WTC11 (cell line): Measurements from ENCODE around the gene ANKRD66. TPM values are rescaled to one million over a fixed set of nuclear protein-coding genes. Genes with fewer than 3 reads are reported as not detected.

Source experiments
- ATAC-seq: fragments of 200-7000 bp; cut with Tn5 transposase; 2 replicates; pipeline ENCODE4 v1.10.0; 2021; ENCODE audit warnings: mild to moderate bottlenecking, moderate library complexity
- CTCF ChIA-PET: fragments of 300-600 bp; sonication (Branson Sonifier 250); formaldehyde crosslinking; loops from one replicate; lab custom pipeline; 2021; ENCODE audit warnings: antibody characterized with exemption; lab: Charles Lee
- POLR2A ChIA-PET: fragments of 350-600 bp; sonication (Branson Sonifier 250); formaldehyde crosslinking; loops from one replicate; lab custom pipeline; 2021; ENCODE audit warnings: antibody characterized with exemption; lab: Charles Lee
- DNase-seq: peaks from one replicate; pipeline ENCODE4 v3.0.0; 2021; ENCODE audit warnings: low spot score
- H3K27ac Mint-ChIP-seq: 2 replicates; pipeline ENCODE4 v1.8.0; 2021; ENCODE audit warnings: mixed read lengths
- H3K27me3 Mint-ChIP-seq: 2 replicates; pipeline ENCODE4 v1.8.0; 2021; ENCODE audit warnings: low read depth, mild to moderate bottlenecking, moderate library complexity, mixed read lengths
- H3K36me3 Mint-ChIP-seq: 2 replicates; pipeline ENCODE4 v1.8.0; 2021; ENCODE audit warnings: mixed read lengths
- H3K4me1 Mint-ChIP-seq: 2 replicates; pipeline ENCODE4 v1.8.0; 2022; ENCODE audit warnings: mixed read lengths
- H3K4me3 Mint-ChIP-seq: 2 replicates; pipeline ENCODE4 v1.8.0; 2021; ENCODE audit warnings: mild to moderate bottlenecking, moderate library complexity, mixed read lengths
- H3K9me3 Mint-ChIP-seq: 2 replicates; pipeline ENCODE4 v1.8.0; 2021; ENCODE audit warnings: mixed read lengths
- ATF1 ChIP-seq: sonication (generic); formaldehyde crosslinking; IDR thresholded peaks from 2 replicates; pipeline ENCODE4 v1.8.1; 2023; ENCODE audit warnings: mild to moderate bottlenecking, moderate library complexity, missing genetic modification reagents
- ATF2 ChIP-seq: sonication (generic); formaldehyde crosslinking; IDR thresholded peaks from 2 replicates; pipeline ENCODE4 v1.8.1; 2022; ENCODE audit warnings: low read depth, missing genetic modification reagents, borderline replicate concordance
- CBFB ChIP-seq: sonication (generic); formaldehyde crosslinking; IDR thresholded peaks from 2 replicates; pipeline ENCODE4 v1.8.1; 2022; ENCODE audit warnings: mild to moderate bottlenecking, low read depth, missing genetic modification reagents
- E2F4 ChIP-seq: sonication (generic); formaldehyde crosslinking; IDR thresholded peaks from 2 replicates; pipeline ENCODE4 v1.8.1; 2022; ENCODE audit warnings: low read depth, mild to moderate bottlenecking, moderate library complexity, missing genetic modification reagents, borderline replicate concordance
- E2F5 ChIP-seq: sonication (generic); formaldehyde crosslinking; IDR thresholded peaks from 2 replicates; pipeline ENCODE4 v1.8.1; 2022; ENCODE audit warnings: mild to moderate bottlenecking, moderate library complexity, missing genetic modification reagents
- ERG ChIP-seq: fragments of 250-450 bp; sonication (Bioruptor Pico); IDR thresholded peaks from 2 replicates; pipeline ENCODE4 v1.8.0; 2021; ENCODE audit warnings: mild to moderate bottlenecking
- GTF2I ChIP-seq: fragments of 250-450 bp; sonication (Bioruptor Pico); conservative IDR thresholded peaks from 2 replicates; pipeline ENCODE4 v1.4.0; 2021; ENCODE audit warnings: mild to moderate bottlenecking
- IRF2 ChIP-seq: sonication (generic); formaldehyde crosslinking; IDR thresholded peaks from 2 replicates; pipeline ENCODE4 v1.8.0; 2022; ENCODE audit warnings: low read depth, missing genetic modification reagents, borderline replicate concordance
- JAZF1 ChIP-seq: fragments of 250-450 bp; sonication (Bioruptor Pico); IDR thresholded peaks from 2 replicates; pipeline ENCODE4 v1.9.0; 2021; ENCODE audit warnings: moderate library complexity, mild to moderate bottlenecking, inconsistent platforms
- JUN ChIP-seq: sonication (generic); formaldehyde crosslinking; IDR thresholded peaks from 2 replicates; pipeline ENCODE4 v1.8.0; 2023; ENCODE audit warnings: mild to moderate bottlenecking, missing genetic modification reagents
- MLX ChIP-seq: sonication (generic); formaldehyde crosslinking; IDR thresholded peaks from 2 replicates; pipeline ENCODE4 v1.8.1; 2023; ENCODE audit warnings: mild to moderate bottlenecking, missing genetic modification reagents, moderate library complexity
- NFE2L1 ChIP-seq: sonication (generic); formaldehyde crosslinking; IDR thresholded peaks from 2 replicates; pipeline ENCODE4 v1.8.1; 2023; ENCODE audit warnings: missing genetic modification reagents
- NR1H2 ChIP-seq: sonication (generic); formaldehyde crosslinking; IDR thresholded peaks from 2 replicates; pipeline ENCODE4 v1.9.0; 2021; ENCODE audit warnings: mild to moderate bottlenecking, moderate library complexity, missing genetic modification reagents
- SMAD3 ChIP-seq: sonication (generic); formaldehyde crosslinking; IDR thresholded peaks from 2 replicates; pipeline ENCODE4 v1.8.0; 2022; ENCODE audit warnings: missing genetic modification reagents, mild to moderate bottlenecking, borderline replicate concordance
- SOX15 ChIP-seq: fragments of 250-450 bp; sonication (Bioruptor Pico); IDR thresholded peaks from 2 replicates; pipeline ENCODE4 v1.9.0; 2021; ENCODE audit warnings: mild to moderate bottlenecking
- TCF7 ChIP-seq: sonication (generic); formaldehyde crosslinking; IDR thresholded peaks from 2 replicates; pipeline ENCODE4 v1.8.0; 2022; ENCODE audit warnings: mild to moderate bottlenecking, low read depth, missing genetic modification reagents, moderate library complexity
- TEAD4 ChIP-seq: sonication (generic); formaldehyde crosslinking; IDR thresholded peaks from 2 replicates; pipeline ENCODE4 v1.8.0; 2022; ENCODE audit warnings: mild to moderate bottlenecking, missing genetic modification reagents
- ZMAT4 ChIP-seq: fragments of 250-450 bp; sonication (Bioruptor Pico); IDR thresholded peaks from 2 replicates; pipeline ENCODE4 v1.9.0; 2021; ENCODE audit warnings: mild to moderate bottlenecking
- ZNF263 ChIP-seq: sonication (generic); formaldehyde crosslinking; IDR thresholded peaks from 2 replicates; pipeline ENCODE4 v1.8.1; 2022; ENCODE audit warnings: low read depth, mild to moderate bottlenecking, moderate library complexity, missing genetic modification reagents
- ZNF425 ChIP-seq: fragments of 250-450 bp; sonication (Bioruptor Pico); conservative IDR thresholded peaks from 2 replicates; pipeline ENCODE4 v1.9.0; 2021; ENCODE audit warnings: mild to moderate bottlenecking
- total RNA-seq: library from RNA; stranded (reverse); gene quantifications from 3 replicates; pipeline ENCODE4 v1.2.3, GENCODE V29; 2021
- TF ChIP-seq, protein P1 (sequence below): sonication (generic); formaldehyde crosslinking; IDR thresholded peaks from 2 replicates; pipeline ENCODE4 v1.8.1; 2023; ENCODE audit warnings: mild to moderate bottlenecking, missing genetic modification reagents, moderate library complexity
- TF ChIP-seq, protein P2 (sequence below): fragments of 250-450 bp; sonication (Bioruptor Pico); IDR thresholded peaks from 2 replicates; pipeline ENCODE4 v1.9.0; 2021; ENCODE audit warnings: mild to moderate bottlenecking

The ANKRD66 gene
- total RNA-seq, 1 experiment from 2014 or later: not detected

DNA sequence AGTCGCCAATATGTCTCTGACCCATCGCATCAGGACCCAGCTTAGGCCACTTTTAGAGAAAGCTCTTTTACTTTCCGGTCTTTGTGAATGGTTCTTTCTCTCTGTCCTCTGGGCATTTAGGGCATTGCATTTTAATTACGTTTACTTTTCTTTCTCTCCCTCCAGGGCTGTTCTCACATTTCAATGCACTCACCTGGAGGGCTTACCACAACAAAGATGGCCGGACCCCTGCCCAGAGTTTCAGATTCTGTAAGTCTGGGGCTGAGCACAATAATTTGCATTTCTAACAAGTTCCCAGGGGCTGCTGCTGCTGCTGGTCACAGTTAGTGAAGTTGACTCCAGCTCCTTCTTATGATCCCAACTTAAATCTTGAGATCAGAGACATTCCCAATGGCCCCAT, 3.0 kb downstream of the ANKRD66 start:
- Mint-ChIP-seq H3K4me3 (0 out of 2 replicates have a peak overlapping the region, but pooled peaks have one; percentile 26), H3K36me3 (no peaks in the 10 kb centered on the region), H3K9me3 (peaks cover 9% of the 10 kb centered on the region), H3K27ac (peak overlapping the region; percentile 95), H3K27me3 (peaks cover 4% of the 10 kb centered on the region; the same call in 1 of the 2 replicates), H3K4me1 (peaks cover 17% of the 10 kb centered on the region)
- ChIA-PET POLR2A (interaction anchor here (0.6 to 1.1 kb wide), 2 partner anchors 15 to 16 kb away, joined by 3 read pairs; partner anchors contain the start of gene PLA2G7), CTCF (interaction anchor here (1.0 to 1.4 kb wide), 2 partner anchors 16 to 94 kb away, joined by 3 to 5 read pairs; no protein-coding TSS in a partner anchor)
- DNase-seq: peak; percentile 59
- TF ChIP-seq MLX (no peak), ATF1 (CRISPR knock-in tag) (no peak), CBFB (CRISPR knock-in tag) (0 out of 2 replicates have a peak, but pooled peaks have one; percentile 44), ZNF425 (CRISPR knock-in tag) (no peak), JUN (CRISPR knock-in tag) (no peak), ZNF263 (CRISPR knock-in tag) (no peak), E2F5 (no peak), JAZF1 (CRISPR knock-in tag) (no peak), TCF7 (CRISPR knock-in tag) (no peak), SOX15 (CRISPR knock-in tag) (no peak), NFE2L1 (no peak)
- TF ChIP-seq, protein P1, sequence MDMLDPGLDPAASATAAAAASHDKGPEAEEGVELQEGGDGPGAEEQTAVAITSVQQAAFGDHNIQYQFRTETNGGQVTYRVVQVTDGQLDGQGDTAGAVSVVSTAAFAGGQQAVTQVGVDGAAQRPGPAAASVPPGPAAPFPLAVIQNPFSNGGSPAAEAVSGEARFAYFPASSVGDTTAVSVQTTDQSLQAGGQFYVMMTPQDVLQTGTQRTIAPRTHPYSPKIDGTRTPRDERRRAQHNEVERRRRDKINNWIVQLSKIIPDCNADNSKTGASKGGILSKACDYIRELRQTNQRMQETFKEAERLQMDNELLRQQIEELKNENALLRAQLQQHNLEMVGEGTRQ (CRISPR knock-in tag): peak; percentile 27; the same call in 1 of the 2 replicates
- ATAC-seq: peak; percentile 96

GRCh38 chr6:46751658-46752057, 4.9 kb downstream of the ANKRD66 start:
- peaks cover 4% of the 10 kb centered on the region; the same call in 1 of the 2 replicates for H3K27me3 Mint-ChIP-seq
- ChIA-PET CTCF (interaction anchor here (1.2 kb wide), 1 partner anchor 18 kb away, joined by 3 read pairs; no protein-coding TSS in a partner anchor), POLR2A (no interaction called here)
- no peak overlapping the region for H3K27ac Mint-ChIP-seq
- no peaks in the 10 kb centered on the region for H3K36me3 Mint-ChIP-seq
- no peaks in the 10 kb centered on the region for H3K9me3 Mint-ChIP-seq
- no peak overlapping the region for H3K4me3 Mint-ChIP-seq
- DNase-seq: no peak
- ATAC-seq: no peak
- H3K4me1 Mint-ChIP-seq: peaks cover 17% of the 10 kb centered on the region
- no peak for TF ChIP-seq IRF2
- TF ChIP-seq TEAD4 (CRISPR knock-in tag): no peak
- no peak for TF ChIP-seq GTF2I (CRISPR knock-in tag)
- TF ChIP-seq NR1H2 (CRISPR knock-in tag): no peak
- TF ChIP-seq SMAD3: no peak
- TF ChIP-seq ERG (CRISPR knock-in tag): no peak
- TF ChIP-seq ZMAT4 (CRISPR knock-in tag): no peak
- no peak for TF ChIP-seq ATF2 (CRISPR knock-in tag)
- TF ChIP-seq E2F4 (CRISPR knock-in tag): no peak
- TF ChIP-seq, protein P2, sequence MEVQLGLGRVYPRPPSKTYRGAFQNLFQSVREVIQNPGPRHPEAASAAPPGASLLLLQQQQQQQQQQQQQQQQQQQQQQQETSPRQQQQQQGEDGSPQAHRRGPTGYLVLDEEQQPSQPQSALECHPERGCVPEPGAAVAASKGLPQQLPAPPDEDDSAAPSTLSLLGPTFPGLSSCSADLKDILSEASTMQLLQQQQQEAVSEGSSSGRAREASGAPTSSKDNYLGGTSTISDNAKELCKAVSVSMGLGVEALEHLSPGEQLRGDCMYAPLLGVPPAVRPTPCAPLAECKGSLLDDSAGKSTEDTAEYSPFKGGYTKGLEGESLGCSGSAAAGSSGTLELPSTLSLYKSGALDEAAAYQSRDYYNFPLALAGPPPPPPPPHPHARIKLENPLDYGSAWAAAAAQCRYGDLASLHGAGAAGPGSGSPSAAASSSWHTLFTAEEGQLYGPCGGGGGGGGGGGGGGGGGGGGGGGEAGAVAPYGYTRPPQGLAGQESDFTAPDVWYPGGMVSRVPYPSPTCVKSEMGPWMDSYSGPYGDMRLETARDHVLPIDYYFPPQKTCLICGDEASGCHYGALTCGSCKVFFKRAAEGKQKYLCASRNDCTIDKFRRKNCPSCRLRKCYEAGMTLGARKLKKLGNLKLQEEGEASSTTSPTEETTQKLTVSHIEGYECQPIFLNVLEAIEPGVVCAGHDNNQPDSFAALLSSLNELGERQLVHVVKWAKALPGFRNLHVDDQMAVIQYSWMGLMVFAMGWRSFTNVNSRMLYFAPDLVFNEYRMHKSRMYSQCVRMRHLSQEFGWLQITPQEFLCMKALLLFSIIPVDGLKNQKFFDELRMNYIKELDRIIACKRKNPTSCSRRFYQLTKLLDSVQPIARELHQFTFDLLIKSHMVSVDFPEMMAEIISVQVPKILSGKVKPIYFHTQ (CRISPR knock-in tag): no peak
- TF ChIP-seq TCF7 (CRISPR knock-in tag): no peak
